Smooth muscle cell (in vitro differentiated cells): ENCODE measurements around the gene TMEM178B. TPM values are rescaled to one million over a fixed set of nuclear protein-coding genes. Genes with fewer than 3 reads are reported as not detected.
A peak's percentile ranks its signal among the peaks of the same experiment; 100 is the strongest.

Experiments used
- DNase-seq: peaks from one replicate; lab custom pipeline; 2025; ENCODE audit not compliant: unreplicated experiment; lab: John Stamatoyannopoulos, UW
- H2AFZ ChIP-seq: fragments of 200-600 bp; sonication (generic); 2 replicates; pipeline ENCODE4 v1.6.0; 2016; ENCODE audit warnings: antibody characterized with exemption, low read depth, mild to moderate bottlenecking
- H3F3A ChIP-seq: fragments of 200-600 bp; sonication (generic); 2 replicates; pipeline ENCODE4 v1.6.0; 2017; ENCODE audit warnings: antibody characterized with exemption, low read depth
- H3K27ac ChIP-seq: fragments of 200-600 bp; sonication (generic); 2 replicates; pipeline ENCODE4 v1.5.1; 2016; ENCODE audit warnings: low read depth, mild to moderate bottlenecking
- H3K27me3 ChIP-seq: fragments of 200-600 bp; sonication (generic); 2 replicates; pipeline ENCODE4 v1.6.1; 2016; ENCODE audit warnings: low read depth, mild to moderate bottlenecking
- H3K36me3 ChIP-seq: fragments of 200-600 bp; sonication (generic); 2 replicates; pipeline ENCODE4 v1.5.1; 2016; ENCODE audit warnings: low read depth
- H3K4me1 ChIP-seq: fragments of 200-600 bp; sonication (generic); 2 replicates; pipeline ENCODE4 v1.5.1; 2016; ENCODE audit warnings: low read depth
- H3K4me2 ChIP-seq: fragments of 200-600 bp; sonication (generic); 2 replicates; pipeline ENCODE4 v1.6.0; 2016; ENCODE audit warnings: mild to moderate bottlenecking
- H3K4me3 ChIP-seq: fragments of 200-600 bp; sonication (generic); 2 replicates; pipeline ENCODE4 v1.5.1; 2016; ENCODE audit warnings: mild to moderate bottlenecking
- H3K79me2 ChIP-seq: fragments of 200-600 bp; sonication (generic); 2 replicates; pipeline ENCODE4 v1.6.0; 2016; ENCODE audit warnings: low read depth, mild to moderate bottlenecking
- H3K9ac ChIP-seq: fragments of 200-600 bp; sonication (generic); 2 replicates; pipeline ENCODE4 v1.6.0; 2016; ENCODE audit warnings: low read depth
- H3K9me3 ChIP-seq: fragments of 200-600 bp; sonication (generic); replicated peaks from 2 replicates; pipeline ENCODE4 v1.5.1; 2016; ENCODE audit warnings: low read depth
- H4K20me1 ChIP-seq: fragments of 200-600 bp; sonication (generic); 2 replicates; pipeline ENCODE4 v1.6.0; 2016; ENCODE audit warnings: low read depth
- WGBS: methylation state at CpG from one replicate; pipeline ENCODE4 v1.1.7; 2016; ENCODE audit warnings: low lambda C conversion rate; 5-methylcytosine and 5-hydroxymethylcytosine counted together
- polyA plus RNA-seq: library from polyadenylated mRNA; unstranded; fragments of >200 nt; fragmentation: Nextera tagmentation; extraction: Ambion mirVana; gene quantifications from 2 replicates; pipeline ENCODE4 v1.2.1, GENCODE V29; 2016
- total RNA-seq: library from RNA; depleted of rRNA; stranded (reverse); fragments of >200 nt; gene quantifications from 2 replicates; pipeline ENCODE4 v1.2.3, GENCODE V29; 2014
- TF ChIP-seq, protein P1 (sequence below): fragments of 200-600 bp; sonication (generic); IDR thresholded peaks from 2 replicates; pipeline ENCODE4 v1.5.1; 2017; ENCODE audit warnings: borderline replicate concordance, mild to moderate bottlenecking, antibody characterized with exemption; ENCODE audit not compliant: insufficient read depth, poor library complexity, severe bottlenecking

The TMEM178B gene
- total and polyA plus RNA-seq, 2 experiments from 2014 or later = 0.72 TPM; not detected in 1

DNA sequence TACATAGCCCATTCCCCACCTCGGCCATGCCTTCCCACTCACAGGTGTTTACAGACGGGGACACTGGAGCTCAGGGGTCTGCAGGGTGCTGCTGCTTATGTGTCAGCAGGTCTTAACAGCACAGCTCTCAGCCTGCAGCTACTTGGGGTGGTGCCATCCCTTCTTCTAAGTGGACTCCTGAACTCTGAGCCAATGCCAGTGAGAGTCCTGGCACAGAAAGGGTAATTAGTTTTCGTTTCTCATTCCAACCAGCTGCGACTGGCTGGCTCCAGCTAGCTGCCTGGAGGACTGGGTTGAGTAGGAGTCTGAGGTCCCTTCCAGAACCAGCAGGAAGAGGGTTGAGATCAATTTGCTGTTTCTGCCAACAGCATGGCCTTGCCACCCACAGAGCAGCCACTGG is 389.1 kb downstream of the TMEM178B start:
- 80% methylated on average over 4 of the region's 4 CpGs for WGBS
- DNase-seq = no peak

DNA sequence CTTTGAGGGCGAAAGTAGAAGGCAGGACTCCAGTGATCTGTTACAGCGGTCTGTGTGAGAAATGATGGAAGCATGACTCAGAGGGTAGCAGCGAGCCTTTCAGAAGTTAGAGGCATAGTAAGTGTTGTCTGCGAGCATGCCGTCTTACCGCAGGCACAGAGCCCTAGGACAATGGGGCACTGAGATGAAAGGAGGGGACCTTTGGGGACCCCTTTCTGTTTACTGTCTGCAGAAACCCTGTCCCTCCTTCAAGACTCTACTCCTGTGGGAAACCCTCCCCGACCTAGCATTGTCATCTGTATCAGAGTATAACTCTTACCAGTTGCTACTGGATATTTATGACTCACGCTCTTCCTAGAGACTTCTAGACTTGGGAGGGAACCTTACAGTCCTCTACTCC is 390.1 kb downstream of the TMEM178B start:
- Histone ChIP-seq H3K27me3 (no peaks in the 10 kb centered on the region), H3K9ac (no peak overlapping the region), H3K79me2 (no peaks in the 10 kb centered on the region), H3F3A (no peaks in the 10 kb centered on the region), H4K20me1 (no peaks in the 10 kb centered on the region), H3K27ac (no peak overlapping the region), H3K36me3 (no peaks in the 10 kb centered on the region), H3K9me3 (no peaks in the 10 kb centered on the region), H3K4me3 (no peak overlapping the region), H3K4me2 (peak overlapping the region; percentile 19), H2AFZ (no peak overlapping the region), H3K4me1 (peaks cover 10% of the 10 kb centered on the region)
- TF ChIP-seq, protein P1, sequence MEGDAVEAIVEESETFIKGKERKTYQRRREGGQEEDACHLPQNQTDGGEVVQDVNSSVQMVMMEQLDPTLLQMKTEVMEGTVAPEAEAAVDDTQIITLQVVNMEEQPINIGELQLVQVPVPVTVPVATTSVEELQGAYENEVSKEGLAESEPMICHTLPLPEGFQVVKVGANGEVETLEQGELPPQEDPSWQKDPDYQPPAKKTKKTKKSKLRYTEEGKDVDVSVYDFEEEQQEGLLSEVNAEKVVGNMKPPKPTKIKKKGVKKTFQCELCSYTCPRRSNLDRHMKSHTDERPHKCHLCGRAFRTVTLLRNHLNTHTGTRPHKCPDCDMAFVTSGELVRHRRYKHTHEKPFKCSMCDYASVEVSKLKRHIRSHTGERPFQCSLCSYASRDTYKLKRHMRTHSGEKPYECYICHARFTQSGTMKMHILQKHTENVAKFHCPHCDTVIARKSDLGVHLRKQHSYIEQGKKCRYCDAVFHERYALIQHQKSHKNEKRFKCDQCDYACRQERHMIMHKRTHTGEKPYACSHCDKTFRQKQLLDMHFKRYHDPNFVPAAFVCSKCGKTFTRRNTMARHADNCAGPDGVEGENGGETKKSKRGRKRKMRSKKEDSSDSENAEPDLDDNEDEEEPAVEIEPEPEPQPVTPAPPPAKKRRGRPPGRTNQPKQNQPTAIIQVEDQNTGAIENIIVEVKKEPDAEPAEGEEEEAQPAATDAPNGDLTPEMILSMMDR = no peak
- no peak for DNase-seq
- WGBS = 63% methylated on average over 8 of the region's 8 CpGs

More for the DNA sequence above, 389.1 kb downstream of the TMEM178B start:
- no peak overlapping the region for H3K27ac ChIP-seq
- no peak overlapping the region for H3K4me3 ChIP-seq
- no peaks in the 10 kb centered on the region for H3K36me3 ChIP-seq
- TF ChIP-seq, protein P1 = no peak
- H3K79me2 ChIP-seq = no peaks in the 10 kb centered on the region
- no peaks in the 10 kb centered on the region for H3F3A ChIP-seq
- H4K20me1 ChIP-seq = no peaks in the 10 kb centered on the region
- H3K4me1 ChIP-seq = peaks cover 10% of the 10 kb centered on the region
- no peaks in the 10 kb centered on the region for H3K9me3 ChIP-seq
- H3K9ac ChIP-seq = no peak overlapping the region
- H2AFZ ChIP-seq = no peak overlapping the region
- H3K4me2 ChIP-seq = no peak overlapping the region
- no peaks in the 10 kb centered on the region for H3K27me3 ChIP-seq

DNA sequence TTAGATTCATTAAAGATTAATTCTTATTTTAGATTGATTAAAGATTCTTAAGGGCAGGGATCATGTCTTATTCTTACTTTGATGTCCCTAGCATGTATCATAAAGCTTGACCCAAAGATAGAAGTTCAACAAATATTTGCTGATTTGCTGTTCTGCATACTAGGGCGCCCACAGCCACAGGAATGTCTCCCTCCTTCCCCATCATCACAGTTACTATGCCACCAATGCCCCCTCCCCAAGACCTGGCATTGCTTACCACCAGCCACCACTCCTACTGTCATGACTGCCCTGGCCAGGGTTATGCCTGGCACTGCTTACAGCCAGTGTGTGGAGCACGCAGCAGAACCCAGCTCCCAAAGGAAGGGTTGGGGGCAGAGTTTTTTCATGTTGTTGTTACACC is 390.7 kb downstream of the TMEM178B start:
- 94% methylated on average over 2 of the region's 2 CpGs for WGBS
- Histone ChIP-seq H3K4me1 (peaks cover 10% of the 10 kb centered on the region), H3K4me2 (no peak overlapping the region), H3K27ac (no peak overlapping the region), H3F3A (no peaks in the 10 kb centered on the region), H3K9me3 (no peaks in the 10 kb centered on the region), H3K36me3 (no peaks in the 10 kb centered on the region), H3K4me3 (no peak overlapping the region), H3K79me2 (no peaks in the 10 kb centered on the region), H2AFZ (no peak overlapping the region), H4K20me1 (no peaks in the 10 kb centered on the region), H3K27me3 (no peaks in the 10 kb centered on the region), H3K9ac (no peak overlapping the region)
- no peak for DNase-seq
- TF ChIP-seq, protein P1 = no peak

DNA sequence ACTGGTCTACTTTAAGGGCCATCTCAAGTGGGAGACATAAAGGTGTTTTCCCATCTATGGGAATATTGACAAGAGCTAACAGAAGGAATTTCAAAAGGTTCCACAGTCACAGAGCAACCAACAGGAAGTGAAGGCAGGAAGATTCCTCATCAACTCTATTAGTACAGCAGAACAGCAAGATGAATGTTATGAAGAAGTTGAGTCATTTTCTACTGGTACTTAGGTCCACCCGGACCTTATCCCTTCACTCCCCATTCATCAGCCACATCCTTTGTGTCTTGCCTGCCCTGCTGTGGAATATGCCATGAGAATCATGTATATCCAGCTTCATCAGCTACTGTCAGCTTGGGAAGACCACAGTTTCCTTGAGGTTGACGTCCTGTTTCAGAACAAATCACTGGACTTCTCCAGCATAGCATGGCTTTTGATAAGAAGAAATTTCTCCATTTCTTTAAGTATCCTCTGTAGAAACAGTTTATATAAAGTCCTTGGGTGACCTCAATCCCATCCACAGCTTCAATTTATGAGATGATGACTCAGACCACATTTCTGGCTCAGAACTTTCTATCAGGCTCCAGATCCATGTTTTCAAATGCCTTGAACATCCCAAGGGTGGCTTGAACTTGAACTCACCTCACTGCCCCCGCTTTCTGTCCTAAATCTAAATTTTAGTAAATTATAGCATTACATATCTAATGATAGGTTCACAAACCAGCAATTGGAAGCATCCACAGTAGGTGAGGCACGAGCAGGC is 392.5 kb downstream of the TMEM178B start:
- Histone ChIP-seq H2AFZ (no peak overlapping the region), H3K27ac (no peak overlapping the region), H3K36me3 (no peaks in the 10 kb centered on the region), H4K20me1 (no peaks in the 10 kb centered on the region), H3K4me1 (peaks cover 3% of the 10 kb centered on the region), H3K27me3 (no peaks in the 10 kb centered on the region), H3K79me2 (no peaks in the 10 kb centered on the region), H3K4me2 (no peak overlapping the region), H3K9me3 (no peaks in the 10 kb centered on the region), H3F3A (no peaks in the 10 kb centered on the region), H3K9ac (no peak overlapping the region), H3K4me3 (no peak overlapping the region)
- TF ChIP-seq, protein P1 = no peak
- 81% methylated on average over 4 of the region's 4 CpGs for whole genome bisulfite sequencing
- DNase-seq = no peak
